ENCODE results near the gene CALU. TPM values are rescaled to one million over a fixed set of nuclear protein-coding genes. Genes with fewer than 3 reads are reported as not detected.
A peak's percentile ranks its signal among the peaks of the same experiment; 100 is the strongest.

The CALU gene
- total RNA-seq, 1 experiment from 2014 or later: 147 TPM

DNA sequence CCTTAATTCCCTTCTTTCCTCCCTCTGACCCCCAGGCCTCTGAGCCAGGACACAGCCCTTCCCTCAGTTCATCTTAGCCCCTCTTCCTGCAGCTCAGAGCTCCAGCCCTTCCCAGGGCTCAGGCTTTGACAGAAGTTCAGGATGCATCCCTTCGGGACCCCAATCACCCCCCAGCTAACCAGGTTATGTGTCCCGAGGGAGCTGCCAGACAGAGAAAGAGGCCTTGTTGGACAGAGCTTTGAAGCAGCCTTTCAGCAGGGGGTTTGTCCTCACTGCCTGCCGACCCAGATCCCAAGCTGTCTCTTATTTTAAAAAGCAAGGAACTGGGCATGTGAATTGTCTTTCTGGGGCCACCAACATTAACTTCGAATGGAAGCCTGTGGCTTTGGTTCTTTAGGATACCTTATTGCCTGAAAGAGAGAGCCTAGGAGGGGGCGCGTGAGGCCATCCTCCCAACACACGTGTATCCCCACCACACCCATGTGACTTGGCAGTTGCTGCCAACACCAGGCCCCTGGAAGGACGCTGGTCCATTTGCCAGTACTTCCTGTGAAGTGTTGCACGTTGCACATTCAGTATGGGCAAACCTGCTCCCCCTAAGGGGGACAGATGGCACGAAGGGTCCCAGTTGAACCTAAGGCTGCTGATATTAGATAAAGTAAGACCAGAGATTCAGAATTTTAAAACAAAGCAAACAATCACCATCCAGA lies 53.5 kb downstream of the CALU start:
- Mint-ChIP-seq H3K27me3 (ENCODE audit: insufficient read depth, unreplicated experiment) (peaks cover 28% of the 10 kb centered on the region), H3K36me3 (ENCODE audit: insufficient read depth, unreplicated experiment) (no peaks in the 10 kb centered on the region), H3K9me3 (ENCODE audit: unreplicated experiment) (no peaks in the 10 kb centered on the region), H3K4me1 (ENCODE audit: insufficient read depth, unreplicated experiment) (no peaks in the 10 kb centered on the region), H3K27ac (ENCODE audit: low read depth, unreplicated experiment) (no peak overlapping the region), H3K4me3 (ENCODE audit: unreplicated experiment) (peak overlapping the region; percentile 75)
- intact Hi-C loops (cut with micrococcal nuclease): no loop called here
- no TSS peak for BruUV-seq (replicated peaks)
- DNase-seq (ENCODE audit: unreplicated experiment): no peak
- ChIA-PET CTCF (no interaction called here), POLR2A (no interaction called here)
- TF ChIP-seq, protein P1, sequence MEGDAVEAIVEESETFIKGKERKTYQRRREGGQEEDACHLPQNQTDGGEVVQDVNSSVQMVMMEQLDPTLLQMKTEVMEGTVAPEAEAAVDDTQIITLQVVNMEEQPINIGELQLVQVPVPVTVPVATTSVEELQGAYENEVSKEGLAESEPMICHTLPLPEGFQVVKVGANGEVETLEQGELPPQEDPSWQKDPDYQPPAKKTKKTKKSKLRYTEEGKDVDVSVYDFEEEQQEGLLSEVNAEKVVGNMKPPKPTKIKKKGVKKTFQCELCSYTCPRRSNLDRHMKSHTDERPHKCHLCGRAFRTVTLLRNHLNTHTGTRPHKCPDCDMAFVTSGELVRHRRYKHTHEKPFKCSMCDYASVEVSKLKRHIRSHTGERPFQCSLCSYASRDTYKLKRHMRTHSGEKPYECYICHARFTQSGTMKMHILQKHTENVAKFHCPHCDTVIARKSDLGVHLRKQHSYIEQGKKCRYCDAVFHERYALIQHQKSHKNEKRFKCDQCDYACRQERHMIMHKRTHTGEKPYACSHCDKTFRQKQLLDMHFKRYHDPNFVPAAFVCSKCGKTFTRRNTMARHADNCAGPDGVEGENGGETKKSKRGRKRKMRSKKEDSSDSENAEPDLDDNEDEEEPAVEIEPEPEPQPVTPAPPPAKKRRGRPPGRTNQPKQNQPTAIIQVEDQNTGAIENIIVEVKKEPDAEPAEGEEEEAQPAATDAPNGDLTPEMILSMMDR (IDR thresholded peaks at IDR 0.05; ENCODE audit: unreplicated experiment): no peak

DNA sequence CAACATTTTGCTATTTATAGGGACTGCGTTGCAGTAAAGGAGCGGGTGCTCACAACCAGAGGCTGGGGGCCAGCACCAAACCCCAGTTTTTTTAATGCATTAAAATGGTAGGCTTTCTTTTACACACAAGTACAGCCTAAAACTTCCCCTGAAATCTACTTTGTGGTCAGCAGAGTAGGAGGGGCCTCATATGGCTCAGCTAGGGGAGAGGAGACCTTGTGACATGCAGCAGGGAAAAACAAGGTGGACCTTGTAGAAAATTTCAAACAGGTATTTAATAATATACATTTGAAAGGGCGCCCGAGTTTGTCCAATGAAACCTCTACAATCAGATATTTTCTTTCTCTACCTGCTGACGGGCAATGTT lies 54.0 kb downstream of the CALU start:
- intact Hi-C loops (cut with micrococcal nuclease): no loop called here
- Mint-ChIP-seq H3K27me3 (ENCODE audit: insufficient read depth, unreplicated experiment) (peaks cover 23% of the 10 kb centered on the region), H3K4me3 (ENCODE audit: unreplicated experiment) (no peak overlapping the region), H3K27ac (ENCODE audit: low read depth, unreplicated experiment) (no peak overlapping the region), H3K36me3 (ENCODE audit: insufficient read depth, unreplicated experiment) (no peaks in the 10 kb centered on the region), H3K9me3 (ENCODE audit: unreplicated experiment) (no peaks in the 10 kb centered on the region), H3K4me1 (ENCODE audit: insufficient read depth, unreplicated experiment) (no peaks in the 10 kb centered on the region)
- BruUV-seq (replicated peaks): no TSS peak
- no peak for DNase-seq (ENCODE audit: unreplicated experiment)
- TF ChIP-seq, protein P1 (IDR thresholded peaks at IDR 0.05; ENCODE audit: unreplicated experiment): no peak
- POLR2A ChIA-PET: no interaction called here
- CTCF ChIA-PET: no interaction called here

DNA sequence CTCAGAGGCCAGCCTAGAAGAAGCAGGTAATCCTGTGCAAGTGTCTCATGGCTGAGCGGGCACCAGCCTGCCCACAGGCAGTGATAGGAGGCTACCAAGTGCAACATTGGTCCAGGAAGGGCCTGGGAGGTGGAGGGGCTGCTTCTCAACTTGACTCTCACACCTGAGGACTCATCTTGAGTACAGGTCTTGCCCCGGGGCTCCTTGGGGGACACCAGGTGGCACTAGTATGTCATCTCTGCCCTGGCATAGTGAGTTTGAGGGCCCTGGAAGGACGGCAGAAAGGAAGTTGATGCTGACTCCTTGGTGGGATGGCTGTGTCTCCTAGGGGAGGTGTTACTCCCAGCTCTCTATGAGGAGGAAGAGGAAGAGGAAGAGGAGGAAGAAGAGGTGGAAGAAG lies 54.9 kb downstream of the CALU start:
- Mint-ChIP-seq H3K27me3 (ENCODE audit: insufficient read depth, unreplicated experiment) (peaks cover 14% of the 10 kb centered on the region), H3K9me3 (ENCODE audit: unreplicated experiment) (no peaks in the 10 kb centered on the region), H3K36me3 (ENCODE audit: insufficient read depth, unreplicated experiment) (no peaks in the 10 kb centered on the region), H3K27ac (ENCODE audit: low read depth, unreplicated experiment) (no peak overlapping the region), H3K4me1 (ENCODE audit: insufficient read depth, unreplicated experiment) (no peaks in the 10 kb centered on the region), H3K4me3 (ENCODE audit: unreplicated experiment) (no peak overlapping the region)
- CTCF ChIA-PET: no interaction called here
- TF ChIP-seq, protein P1 (IDR thresholded peaks at IDR 0.05; ENCODE audit: unreplicated experiment): no peak
- intact Hi-C loops (cut with micrococcal nuclease): no loop called here
- no peak for DNase-seq (ENCODE audit: unreplicated experiment)
- BruUV-seq (replicated peaks): no TSS peak
- POLR2A ChIA-PET: no interaction called here

DNA sequence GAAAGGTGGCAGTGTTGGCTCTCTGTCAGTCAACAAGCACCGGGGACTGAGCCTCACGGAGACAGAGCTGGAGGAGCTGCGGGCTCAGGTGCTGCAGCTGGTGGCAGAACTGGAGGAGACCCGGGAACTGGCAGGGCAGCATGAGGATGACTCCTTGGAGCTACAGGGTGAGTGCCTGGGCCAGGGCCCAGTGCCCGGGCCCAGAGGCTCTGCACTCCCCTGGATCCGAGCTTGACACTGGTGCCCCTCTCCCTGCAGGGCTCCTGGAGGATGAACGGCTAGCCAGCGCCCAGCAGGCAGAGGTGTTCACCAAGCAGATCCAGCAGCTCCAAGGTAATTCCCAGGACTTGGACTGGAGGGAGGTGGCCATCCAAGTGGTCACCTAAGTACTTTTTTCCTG lies 55.3 kb downstream of the CALU start:
- no peaks in the 10 kb centered on the region for H3K9me3 Mint-ChIP-seq (ENCODE audit: unreplicated experiment)
- TF ChIP-seq, protein P1 (IDR thresholded peaks at IDR 0.05; ENCODE audit: unreplicated experiment): no peak
- ChIA-PET POLR2A (interaction anchor here (1.2 kb wide), 1 partner anchor 69 kb away, joined by 3 read pairs; the partner anchor contains the start of gene ATP6V1F), CTCF (no interaction called here)
- peaks cover 10% of the 10 kb centered on the region for H3K27me3 Mint-ChIP-seq (ENCODE audit: insufficient read depth, unreplicated experiment)
- H3K36me3 Mint-ChIP-seq (ENCODE audit: insufficient read depth, unreplicated experiment): no peaks in the 10 kb centered on the region
- H3K4me1 Mint-ChIP-seq (ENCODE audit: insufficient read depth, unreplicated experiment): no peaks in the 10 kb centered on the region
- no peak overlapping the region for H3K27ac Mint-ChIP-seq (ENCODE audit: low read depth, unreplicated experiment)
- no TSS peak for BruUV-seq (replicated peaks)
- intact Hi-C loops (cut with micrococcal nuclease): no loop called here
- DNase-seq (ENCODE audit: unreplicated experiment): no peak
- no peak overlapping the region for H3K4me3 Mint-ChIP-seq (ENCODE audit: unreplicated experiment)

Measured in MCF 10A (cell line).